RPMI7951 (cell line): ENCODE measurements around the gene LRRC46. TPM values are rescaled to one million over a fixed set of nuclear protein-coding genes. Genes with fewer than 3 reads are reported as not detected.
A peak's percentile ranks its signal among the peaks of the same experiment; 100 is the strongest.

Experiments used
- DNase-seq: peaks from one replicate; pipeline ENCODE4 v3.0.0-alpha.2; 2012; ENCODE audit warnings: low read depth
- total RNA-seq: library from RNA; depleted of rRNA; stranded (reverse); fragments of >200 nt; shearing (Covaris generic); gene quantifications from 2 replicates; pipeline ENCODE4 v1.2.3, GENCODE V29; 2014; rRNA removed

Gene LRRC46
- total RNA-seq, result 0.10 TPM in 1 of 2 replicates, not detected in the other

- peak; percentile 86 for DNase-seq
Measured at GRCh38 chr17:47831003-47831933, at the start of gene LRRC46, which contains the start of gene MRPL10. Gene LRRC46, plus strand, starts transcription at chr17:47831670. Its CDS starts 320 bp downstream, at chr17:47831990. Gene MRPL10, minus strand, starts transcription at chr17:47831541. Its CDS starts 30 bp downstream, at chr17:47831511.

GRCh38 chr17:47785538-47786123, 45.8 kb upstream of the LRRC46 start:
- peak; percentile 38 for DNase-seq

GRCh38 chr17:47789611-47790561, 41.6 kb upstream of the LRRC46 start:
- peak; percentile 35 for DNase-seq

GRCh38 chr17:47791025-47791424, 40.4 kb upstream of the LRRC46 start:
- DNase-seq, result no peak

- no peak for DNase-seq
Measured at GRCh38 chr17:47792457-47792856, 39.0 kb upstream of the LRRC46 start.

GRCh38 chr17:47792979-47793378, 38.5 kb upstream of the LRRC46 start:
- no peak for DNase-seq

- peak; percentile 15 for DNase-seq
Measured at GRCh38 chr17:47797797-47798196, 33.7 kb upstream of the LRRC46 start.

- DNase-seq, result no peak
Measured at GRCh38 chr17:47800686-47801085, 30.8 kb upstream of the LRRC46 start.

- no peak for DNase-seq
Measured at GRCh38 chr17:47801176-47801765, 30.2 kb upstream of the LRRC46 start.

GRCh38 chr17:47801906-47802305, 29.6 kb upstream of the LRRC46 start:
- DNase-seq, result no peak

- DNase-seq, result peak; percentile 32
Measured at GRCh38 chr17:47802341-47803022, 29.0 kb upstream of the LRRC46 start.

- DNase-seq, result no peak
Measured at GRCh38 chr17:47803201-47803600, 28.3 kb upstream of the LRRC46 start.

GRCh38 chr17:47803751-47804150, 27.7 kb upstream of the LRRC46 start:
- DNase-seq, result no peak

- no peak for DNase-seq
Measured at GRCh38 chr17:47804461-47804860, 27.0 kb upstream of the LRRC46 start.

- DNase-seq, result no peak
Measured at GRCh38 chr17:47806026-47806912, 25.2 kb upstream of the LRRC46 start.

- DNase-seq, result no peak
Measured at GRCh38 chr17:47806913-47807255, 24.6 kb upstream of the LRRC46 start.

GRCh38 chr17:47807421-47807820, 24.0 kb upstream of the LRRC46 start:
- DNase-seq, result no peak

- no peak for DNase-seq
Measured at GRCh38 chr17:47808036-47808829, 23.2 kb upstream of the LRRC46 start.
